Loucy (cell line): Measurements from ENCODE around the gene AKNA.

ENCODE experiments used
- CTCF ChIP-seq: fragments of 200-600 bp; sonication (generic); conservative IDR thresholded peaks from 2 replicates; pipeline ENCODE4 v1.5.1; 2014; ENCODE audit warnings: mild to moderate bottlenecking, antibody characterized with exemption, low read length
- EZH2phosphoT487 ChIP-seq: fragments of 200-600 bp; IDR thresholded peaks from 2 replicates; pipeline ENCODE4 v1.6.1; 2018; ENCODE audit warnings: antibody characterized with exemption, mild to moderate bottlenecking, moderate library complexity, borderline replicate concordance

- TF ChIP-seq CTCF (no peak), EZH2phosphoT487 (no peak)
Observed at GRCh38 chr9:114421147-114421546, 33.4 kb upstream of the AKNA start.
